ENCODE data around the gene HSD17B12. TPM values are rescaled to one million over a fixed set of nuclear protein-coding genes. Genes with fewer than 3 reads are reported as not detected.
A peak's percentile ranks its signal among the peaks of the same experiment; 100 is the strongest.

HSD17B12 gene
- polyA plus RNA-seq, 4 donors, result 20.5 to 89.4 (median 45.9) TPM

- Histone ChIP-seq H3K9me3 (ENCODE audit: control insufficient read depth in 2 of 2, insufficient read depth in 1 of 2, low read depth in 1 of 2, low read length in 1 of 2) (no peaks in the 10 kb centered on the region), H3K27ac (ENCODE audit: low read depth in 1 of 3, low read length in 2 of 3) (no peak overlapping the region), H3K4me1 (ENCODE audit: control insufficient read depth in 3 of 3, insufficient read depth in 2 of 3, low read depth in 1 of 3, low read length in 2 of 3) (peaks cover 0 to 7% (median 0%) of the 10 kb centered on the region in 3 donors), H3K36me3 (ENCODE audit: control insufficient read depth in 3 of 3, insufficient read depth in 2 of 3, low read depth in 1 of 3, low read length in 3 of 3) (peaks cover 0 to 10% (median 2%) of the 10 kb centered on the region in 3 donors), H3K27me3 (ENCODE audit: control insufficient read depth in 3 of 3, insufficient read depth in 3 of 3, low read length in 3 of 3) (no peaks in the 10 kb centered on the region), H3K4me3 (ENCODE audit: low read depth in 1 of 3, low read length in 3 of 3) (no peak overlapping the region)
- no peak for DNase-seq
- FAIRE-seq, result no peak
- 66 to 88% (median 80%) methylated on average over 5 of the region's 5 CpGs for WGBS, 3 donors
Measured at GRCh38 chr11:43736502-43737200, 56.1 kb downstream of the HSD17B12 start.

GRCh38 chr11:43737201-43737590 lies 56.7 kb downstream of the HSD17B12 start:
- Histone ChIP-seq H3K27me3 (ENCODE audit: control insufficient read depth in 3 of 3, insufficient read depth in 3 of 3, low read length in 3 of 3) (no peaks in the 10 kb centered on the region), H3K9me3 (ENCODE audit: control insufficient read depth in 2 of 2, insufficient read depth in 1 of 2, low read depth in 1 of 2, low read length in 1 of 2) (no peaks in the 10 kb centered on the region), H3K36me3 (ENCODE audit: control insufficient read depth in 3 of 3, insufficient read depth in 2 of 3, low read depth in 1 of 3, low read length in 3 of 3) (peaks cover 0 to 10% (median 2%) of the 10 kb centered on the region in 3 donors), H3K27ac (ENCODE audit: low read depth in 1 of 3, low read length in 2 of 3) (no peak overlapping the region), H3K4me3 (ENCODE audit: low read depth in 1 of 3, low read length in 3 of 3) (no peak overlapping the region), H3K4me1 (ENCODE audit: control insufficient read depth in 3 of 3, insufficient read depth in 2 of 3, low read depth in 1 of 3, low read length in 2 of 3) (peaks cover 0 to 3% (median 0%) of the 10 kb centered on the region in 3 donors)
- no peak for DNase-seq
- FAIRE-seq, result no peak

- Histone ChIP-seq H3K36me3 (ENCODE audit: control insufficient read depth in 3 of 3, insufficient read depth in 2 of 3, low read depth in 1 of 3, low read length in 3 of 3) (peaks cover 0 to 7% (median 0%) of the 10 kb centered on the region in 3 donors), H3K4me1 (ENCODE audit: control insufficient read depth in 3 of 3, insufficient read depth in 2 of 3, low read depth in 1 of 3, low read length in 2 of 3) (peaks cover 0 to 3% (median 0%) of the 10 kb centered on the region in 3 donors), H3K4me3 (ENCODE audit: low read depth in 1 of 3, low read length in 3 of 3) (no peak overlapping the region), H3K27ac (ENCODE audit: low read depth in 1 of 3, low read length in 2 of 3) (no peak overlapping the region), H3K9me3 (ENCODE audit: control insufficient read depth in 2 of 2, insufficient read depth in 1 of 2, low read depth in 1 of 2, low read length in 1 of 2) (peaks cover 0 to 5% of the 10 kb centered on the region in 2 donors), H3K27me3 (ENCODE audit: control insufficient read depth in 3 of 3, insufficient read depth in 3 of 3, low read length in 3 of 3) (no peaks in the 10 kb centered on the region)
- DNase-seq, result peak in 1 of 2 donors; percentile 11
- FAIRE-seq, result no peak
- WGBS, 3 donors, result 59 to 69% (median 65%) methylated on average over 6 of the region's 6 CpGs
Measured at GRCh38 chr11:43738600-43739409, 58.3 kb downstream of the HSD17B12 start.

- no peak for FAIRE-seq
Measured at GRCh38 chr11:43746670-43747069, 66.1 kb downstream of the HSD17B12 start.

GRCh38 chr11:43747130-43747802 lies 66.7 kb downstream of the HSD17B12 start:
- Histone ChIP-seq H3K27me3 (ENCODE audit: control insufficient read depth in 3 of 3, insufficient read depth in 3 of 3, low read length in 3 of 3) (no peaks in the 10 kb centered on the region), H3K9me3 (ENCODE audit: control insufficient read depth in 2 of 2, insufficient read depth in 1 of 2, low read depth in 1 of 2, low read length in 1 of 2) (peaks cover 0 to 5% of the 10 kb centered on the region in 2 donors), H3K27ac (ENCODE audit: low read depth in 1 of 3, low read length in 2 of 3) (no peak overlapping the region), H3K4me3 (ENCODE audit: low read depth in 1 of 3, low read length in 3 of 3) (no peak overlapping the region), H3K4me1 (ENCODE audit: control insufficient read depth in 3 of 3, insufficient read depth in 2 of 3, low read depth in 1 of 3, low read length in 2 of 3) (no peaks in the 10 kb centered on the region), H3K36me3 (ENCODE audit: control insufficient read depth in 3 of 3, insufficient read depth in 2 of 3, low read depth in 1 of 3, low read length in 3 of 3) (peaks cover 0 to 3% (median 2%) of the 10 kb centered on the region in 3 donors)
- 85 to 95% (median 91%) methylated on average over 7 of the region's 7 CpGs for WGBS, 3 donors
- FAIRE-seq (no peak), DNase-seq (peak in 1 of 2 donors; percentile 13)

More at GRCh38 chr11:43746670-43747069, 66.1 kb downstream of the HSD17B12 start:
- Histone ChIP-seq H3K27me3 (ENCODE audit: control insufficient read depth in 3 of 3, insufficient read depth in 3 of 3, low read length in 3 of 3) (no peaks in the 10 kb centered on the region), H3K9me3 (ENCODE audit: control insufficient read depth in 2 of 2, insufficient read depth in 1 of 2, low read depth in 1 of 2, low read length in 1 of 2) (peaks cover 0 to 5% of the 10 kb centered on the region in 2 donors), H3K4me3 (ENCODE audit: low read depth in 1 of 3, low read length in 3 of 3) (no peak overlapping the region), H3K4me1 (ENCODE audit: control insufficient read depth in 3 of 3, insufficient read depth in 2 of 3, low read depth in 1 of 3, low read length in 2 of 3) (no peaks in the 10 kb centered on the region), H3K27ac (ENCODE audit: low read depth in 1 of 3, low read length in 2 of 3) (no peak overlapping the region), H3K36me3 (ENCODE audit: control insufficient read depth in 3 of 3, insufficient read depth in 2 of 3, low read depth in 1 of 3, low read length in 3 of 3) (peaks cover 0 to 3% (median 2%) of the 10 kb centered on the region in 3 donors)
- DNase-seq, result no peak
- 95 to 100% (median 97%) methylated on average over 3 of the region's 3 CpGs for WGBS, 3 donors

GRCh38 chr11:43748095-43748494 lies 67.6 kb downstream of the HSD17B12 start:
- H3K27me3 ChIP-seq (ENCODE audit: control insufficient read depth in 3 of 3, insufficient read depth in 3 of 3, low read length in 3 of 3), result no peaks in the 10 kb centered on the region
- no peak overlapping the region for H3K4me3 ChIP-seq (ENCODE audit: low read depth in 1 of 3, low read length in 3 of 3)
- DNase-seq (no peak), FAIRE-seq (no peak)
- H3K4me1 ChIP-seq (ENCODE audit: control insufficient read depth in 3 of 3, insufficient read depth in 2 of 3, low read depth in 1 of 3, low read length in 2 of 3), result no peaks in the 10 kb centered on the region
- peaks cover 0 to 3% (median 2%) of the 10 kb centered on the region in 3 donors for H3K36me3 ChIP-seq (ENCODE audit: control insufficient read depth in 3 of 3, insufficient read depth in 2 of 3, low read depth in 1 of 3, low read length in 3 of 3)
- WGBS, 3 donors, result 95 to 100% (median 98%) methylated on average over 2 of the region's 2 CpGs
- H3K9me3 ChIP-seq (ENCODE audit: control insufficient read depth in 2 of 2, insufficient read depth in 1 of 2, low read depth in 1 of 2, low read length in 1 of 2), result peaks cover 0 to 5% of the 10 kb centered on the region in 2 donors
- H3K27ac ChIP-seq (ENCODE audit: low read depth in 1 of 3, low read length in 2 of 3), result no peak overlapping the region

- Histone ChIP-seq H3K36me3 (ENCODE audit: control insufficient read depth in 3 of 3, insufficient read depth in 2 of 3, low read depth in 1 of 3, low read length in 3 of 3) (peaks cover 0 to 3% (median 3%) of the 10 kb centered on the region in 3 donors), H3K9me3 (ENCODE audit: control insufficient read depth in 2 of 2, insufficient read depth in 1 of 2, low read depth in 1 of 2, low read length in 1 of 2) (no peaks in the 10 kb centered on the region), H3K27me3 (ENCODE audit: control insufficient read depth in 3 of 3, insufficient read depth in 3 of 3, low read length in 3 of 3) (no peaks in the 10 kb centered on the region), H3K4me3 (ENCODE audit: low read depth in 1 of 3, low read length in 3 of 3) (no peak overlapping the region), H3K4me1 (ENCODE audit: control insufficient read depth in 3 of 3, insufficient read depth in 2 of 3, low read depth in 1 of 3, low read length in 2 of 3) (no peaks in the 10 kb centered on the region), H3K27ac (ENCODE audit: low read depth in 1 of 3, low read length in 2 of 3) (no peak overlapping the region)
- DNase-seq (no peak), FAIRE-seq (no peak)
- 93 to 96% (median 96%) methylated on average over 4 of the region's 4 CpGs for WGBS, 3 donors
Measured at GRCh38 chr11:43751726-43752125, 71.2 kb downstream of the HSD17B12 start.

GRCh38 chr11:43756575-43756974 lies 76.0 kb downstream of the HSD17B12 start:
- Histone ChIP-seq H3K27me3 (ENCODE audit: control insufficient read depth in 3 of 3, insufficient read depth in 3 of 3, low read length in 3 of 3) (no peaks in the 10 kb centered on the region), H3K36me3 (ENCODE audit: control insufficient read depth in 3 of 3, insufficient read depth in 2 of 3, low read depth in 1 of 3, low read length in 3 of 3) (peaks cover 0 to 12% (median 1%) of the 10 kb centered on the region in 3 donors), H3K4me3 (ENCODE audit: low read depth in 1 of 3, low read length in 3 of 3) (no peak overlapping the region), H3K4me1 (ENCODE audit: control insufficient read depth in 3 of 3, insufficient read depth in 2 of 3, low read depth in 1 of 3, low read length in 2 of 3) (no peaks in the 10 kb centered on the region), H3K9me3 (ENCODE audit: control insufficient read depth in 2 of 2, insufficient read depth in 1 of 2, low read depth in 1 of 2, low read length in 1 of 2) (peaks cover 0 to 2% of the 10 kb centered on the region in 2 donors), H3K27ac (ENCODE audit: low read depth in 1 of 3, low read length in 2 of 3) (no peak overlapping the region)
- DNase-seq (no peak), FAIRE-seq (no peak)
- WGBS, 3 donors, result 93 to 95% (median 93%) methylated on average over 3 of the region's 3 CpGs

Data from small intestine (tissue), 7 donors.